HEK293 (cell line): Measurements from ENCODE around the gene TUT1.

Source experiments
- CTCF ChIP-seq: fragments of 450-650 bp; formaldehyde crosslinking; IDR thresholded peaks from 2 replicates; pipeline ENCODE4 v1.5.1; 2016; ENCODE audit warnings: missing biosample characterization, missing genetic modification characterization
- ZNF23 ChIP-seq: fragments of 450-650 bp; formaldehyde crosslinking; IDR thresholded peaks from 2 replicates; pipeline ENCODE4 v1.5.1; 2016; ENCODE audit warnings: missing biosample characterization, missing genetic modification characterization, borderline replicate concordance
- ZNF426 ChIP-seq: fragments of 450-650 bp; formaldehyde crosslinking; IDR thresholded peaks from 2 replicates; pipeline ENCODE4 v1.5.1; 2017; ENCODE audit warnings: missing biosample characterization, missing genetic modification characterization, mild to moderate bottlenecking, inconsistent platforms, moderate library complexity

GRCh38 chr11:62547691-62548281 is 43.5 kb downstream of the TUT1 start:
- no peak for TF ChIP-seq ZNF23 (tag by site-specific recombination)
- TF ChIP-seq ZNF426 (tag by site-specific recombination): no peak
- no peak for TF ChIP-seq CTCF (tag by site-specific recombination)
